ENCODE measurements around the gene TYK2. TPM values are rescaled to one million over a fixed set of nuclear protein-coding genes. Genes with fewer than 3 reads are reported as not detected.
"Not testable (repeated sequence)": the region's sequence is repeated elsewhere in the genome, so short reads cannot be mapped to it uniquely, and the experiment has no call there.

Gene TYK2
- total RNA-seq, 2 experiments from 2014 or later = 277 to 296 TPM

DNA sequence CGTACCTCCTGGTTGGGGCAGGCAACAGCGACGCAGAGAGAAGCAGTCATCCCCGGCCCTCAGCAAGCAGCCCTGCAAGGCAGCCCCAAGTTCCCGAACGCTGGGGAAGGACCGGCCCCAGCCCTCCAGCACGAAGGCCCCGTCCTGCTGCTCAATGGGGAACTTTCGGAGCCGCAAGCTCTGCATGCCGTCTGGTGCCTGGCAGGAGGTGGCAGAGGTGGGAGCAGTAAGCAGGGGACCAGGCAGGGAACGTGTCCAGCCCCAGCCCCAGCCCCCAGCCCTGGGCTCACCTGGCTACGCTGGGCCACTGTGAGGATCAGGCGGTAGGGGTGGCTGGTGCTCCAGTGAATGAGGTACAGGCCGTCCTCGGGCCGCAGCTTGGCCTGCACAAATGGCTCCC, 18.1 kb downstream of the TYK2 start:
- DNase-seq = no peak
- Mint-ChIP-seq H3K27ac (no peak overlapping the region), H3K36me3 (peaks cover 25% of the 10 kb centered on the region), H3K4me1 (peaks cover 3% of the 10 kb centered on the region), H3K9me3 (ENCODE audit: low read depth) (no peaks in the 10 kb centered on the region), H3K27me3 (no peaks in the 10 kb centered on the region), H3K4me3 (no peak overlapping the region)
- no peak for ATAC-seq
- CTCF ChIA-PET = interaction anchor here (1.6 kb wide), 1 partner anchor 26 kb away, joined by 4 read pairs; no protein-coding TSS in a partner anchor

DNA sequence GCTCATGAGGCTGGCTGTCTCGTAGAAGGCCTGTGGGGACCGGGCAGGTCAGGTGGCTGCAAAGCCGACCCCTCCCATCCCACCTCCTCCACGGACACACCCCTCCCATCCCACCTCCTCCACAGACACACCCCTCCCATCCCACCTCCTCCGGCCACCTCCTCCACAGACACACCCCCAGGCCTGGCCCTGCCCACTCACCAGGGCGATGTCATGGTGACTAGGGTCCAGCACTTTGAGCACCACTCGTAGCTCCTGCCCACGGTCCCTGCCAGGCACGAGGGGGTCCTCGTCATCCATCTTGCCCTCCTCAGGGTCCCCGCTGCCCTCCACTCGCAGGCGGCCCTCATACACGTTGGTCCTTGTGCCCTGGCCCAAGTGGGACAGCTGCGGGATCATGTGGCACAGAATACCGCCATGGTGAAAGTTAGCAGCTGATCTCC, 18.8 kb downstream of the TYK2 start:
- DNase-seq = no peak
- no peaks in the 10 kb centered on the region for H3K9me3 Mint-ChIP-seq (ENCODE audit: low read depth)
- no peak for ATAC-seq
- H3K4me1 Mint-ChIP-seq = peaks cover 3% of the 10 kb centered on the region
- no peak overlapping the region for H3K4me3 Mint-ChIP-seq
- H3K27ac Mint-ChIP-seq = no peak overlapping the region
- peaks cover 21% of the 10 kb centered on the region for H3K36me3 Mint-ChIP-seq
- H3K27me3 Mint-ChIP-seq = no peaks in the 10 kb centered on the region
- CTCF ChIA-PET = interaction anchor here (1.6 kb wide), 1 partner anchor 27 kb away, joined by 4 read pairs; no protein-coding TSS in a partner anchor

DNA sequence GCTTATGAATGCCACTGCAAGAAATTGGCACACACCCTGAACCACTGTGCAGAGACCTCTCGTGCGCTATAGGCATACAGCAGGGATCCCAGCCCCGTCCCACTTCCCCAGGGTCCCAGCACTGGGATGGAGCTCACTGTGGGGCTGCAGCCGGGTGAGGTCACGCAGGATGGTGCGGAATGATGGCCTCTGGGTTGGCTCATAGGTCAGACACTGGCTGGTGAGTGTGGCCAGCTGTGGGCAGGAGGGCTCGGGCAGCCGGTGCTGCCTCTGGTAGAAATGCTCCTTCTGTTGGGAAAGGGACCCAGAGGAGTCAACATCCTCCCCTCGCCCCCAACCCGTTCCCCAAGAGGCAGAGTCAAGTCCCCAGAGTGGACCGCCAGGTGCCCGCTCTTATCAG, 23.9 kb downstream of the TYK2 start:
- H3K27ac Mint-ChIP-seq = no peak overlapping the region
- peaks cover 35% of the 10 kb centered on the region for H3K36me3 Mint-ChIP-seq
- ATAC-seq (no peak), DNase-seq (no peak)
- H3K9me3 Mint-ChIP-seq (ENCODE audit: low read depth) = no peaks in the 10 kb centered on the region
- no peaks in the 10 kb centered on the region for H3K27me3 Mint-ChIP-seq
- H3K4me3 Mint-ChIP-seq = no peak overlapping the region
- H3K4me1 Mint-ChIP-seq = no peaks in the 10 kb centered on the region
- CTCF ChIA-PET = no interaction called here

DNA sequence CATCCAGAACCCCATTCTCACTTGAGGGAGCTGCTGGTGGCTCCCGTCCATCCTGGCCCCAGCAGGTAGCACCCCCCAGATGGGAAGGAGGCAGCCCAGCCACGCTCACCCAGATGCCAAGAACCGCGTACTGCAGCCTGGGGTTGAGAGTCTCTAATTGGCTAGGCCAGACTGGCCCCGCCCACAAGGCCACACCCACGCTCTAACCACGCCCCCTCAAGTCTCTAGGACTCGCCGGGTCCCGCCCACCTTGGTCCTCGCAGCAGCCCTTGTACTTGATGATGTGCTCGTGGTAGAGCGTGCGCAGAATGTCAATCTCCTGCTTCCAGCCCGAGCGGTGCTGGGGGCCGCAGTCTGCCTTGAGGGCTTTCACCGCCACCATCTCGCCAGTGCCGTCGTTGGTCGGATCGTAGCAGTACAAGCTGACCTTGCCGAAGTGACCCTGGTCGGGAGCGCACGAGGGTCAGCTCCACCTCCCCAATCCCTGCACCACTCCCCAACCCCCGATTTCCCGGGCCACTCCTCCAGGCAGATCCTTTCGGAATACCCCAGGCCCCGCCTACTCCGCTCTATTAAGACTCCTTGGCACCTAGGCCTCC, 26.5 kb downstream of the TYK2 start:
- H3K4me3 Mint-ChIP-seq = no peak overlapping the region
- DNase-seq = peak; percentile 54
- H3K36me3 Mint-ChIP-seq = peaks cover 28% of the 10 kb centered on the region
- no peaks in the 10 kb centered on the region for H3K27me3 Mint-ChIP-seq
- no peaks in the 10 kb centered on the region for H3K4me1 Mint-ChIP-seq
- CTCF ChIA-PET = interaction anchor here (0.5 kb wide), 1 partner anchor 208 kb away, joined by 3 read pairs; no protein-coding TSS in a partner anchor
- no peaks in the 10 kb centered on the region for H3K9me3 Mint-ChIP-seq (ENCODE audit: low read depth)
- no peak overlapping the region for H3K27ac Mint-ChIP-seq
- ATAC-seq = peak; percentile 53

DNA sequence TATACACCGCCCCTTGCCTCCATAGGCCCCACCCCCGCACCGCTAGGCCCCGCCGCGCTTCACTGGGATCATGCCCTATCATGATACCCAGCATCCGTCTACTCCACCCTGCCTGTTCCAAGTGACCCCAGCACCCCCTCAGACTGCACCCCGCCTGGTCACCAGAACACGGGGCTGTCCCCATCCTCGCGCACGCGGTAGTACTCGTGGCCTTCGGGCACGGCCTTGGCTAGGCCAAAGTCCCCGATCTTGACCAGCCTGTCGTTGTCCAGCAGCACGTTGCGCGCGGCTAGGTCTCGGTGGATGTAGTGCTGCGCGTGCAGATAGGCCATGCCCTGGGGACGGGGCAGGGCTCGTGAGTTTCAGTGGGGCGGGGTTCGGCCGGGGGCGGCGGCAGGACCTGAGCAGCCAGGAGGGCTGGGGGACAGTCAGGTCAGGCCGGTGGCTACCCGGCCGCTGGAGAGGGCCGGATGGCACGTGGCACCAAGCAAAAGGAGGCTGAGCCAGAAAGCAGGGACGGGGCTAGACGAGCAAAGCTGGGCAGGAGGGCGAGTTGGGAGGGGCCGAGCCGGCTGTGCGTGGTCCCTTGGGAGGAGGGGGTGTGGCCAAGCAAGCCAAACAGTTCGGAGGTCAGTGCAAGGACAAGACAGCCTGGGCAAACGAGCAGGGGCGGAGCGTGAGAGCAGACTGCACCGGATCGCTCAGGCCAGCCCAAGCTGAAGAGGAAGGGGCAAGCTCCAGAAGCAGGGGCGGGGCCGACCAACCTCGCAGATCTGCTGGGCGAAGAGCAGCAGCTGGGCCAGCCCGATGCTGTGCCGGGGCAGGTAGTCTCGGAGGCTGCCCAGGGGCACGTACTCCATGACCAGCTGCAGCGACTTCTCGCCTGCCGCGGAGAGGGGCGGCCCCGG, 27.4 kb downstream of the TYK2 start:
- DNase-seq (no peak), ATAC-seq (peak; percentile 33)
- no peaks in the 10 kb centered on the region for H3K27me3 Mint-ChIP-seq
- H3K27ac Mint-ChIP-seq = no peak overlapping the region
- H3K36me3 Mint-ChIP-seq = peaks cover 28% of the 10 kb centered on the region
- H3K4me1 Mint-ChIP-seq = no peaks in the 10 kb centered on the region
- CTCF ChIA-PET = interaction anchor here (0.5 kb wide), 1 partner anchor 209 kb away, joined by 3 read pairs; no protein-coding TSS in a partner anchor
- no peaks in the 10 kb centered on the region for H3K9me3 Mint-ChIP-seq (ENCODE audit: low read depth)
- no peak overlapping the region for H3K4me3 Mint-ChIP-seq

DNA sequence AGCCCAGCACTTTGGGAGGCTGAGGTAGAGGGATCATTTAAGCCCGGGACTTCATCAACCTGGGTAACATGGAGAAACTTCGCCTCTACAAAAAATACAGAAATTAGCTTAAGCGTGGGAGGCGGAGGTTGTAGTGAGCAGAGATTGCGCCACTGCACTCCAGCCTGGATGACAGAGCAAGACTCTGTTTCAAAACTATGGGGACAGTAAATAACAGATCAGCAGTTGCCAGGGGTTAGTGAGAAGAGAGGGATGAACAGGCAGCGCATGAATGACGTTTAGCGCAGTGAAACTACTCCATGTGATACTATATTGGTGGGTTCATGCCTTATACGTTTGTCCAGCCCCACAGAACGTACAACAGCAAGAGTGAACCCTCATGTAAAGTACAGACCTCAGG, 33.9 kb downstream of the TYK2 start:
- no peak overlapping the region for H3K4me3 Mint-ChIP-seq
- no peaks in the 10 kb centered on the region for H3K27me3 Mint-ChIP-seq
- CTCF ChIA-PET = no interaction called here
- peaks cover 2% of the 10 kb centered on the region for H3K36me3 Mint-ChIP-seq
- no peaks in the 10 kb centered on the region for H3K9me3 Mint-ChIP-seq (ENCODE audit: low read depth)
- no peaks in the 10 kb centered on the region for H3K4me1 Mint-ChIP-seq
- ATAC-seq = no peak
- no peak overlapping the region for H3K27ac Mint-ChIP-seq
- DNase-seq = no peak

DNA sequence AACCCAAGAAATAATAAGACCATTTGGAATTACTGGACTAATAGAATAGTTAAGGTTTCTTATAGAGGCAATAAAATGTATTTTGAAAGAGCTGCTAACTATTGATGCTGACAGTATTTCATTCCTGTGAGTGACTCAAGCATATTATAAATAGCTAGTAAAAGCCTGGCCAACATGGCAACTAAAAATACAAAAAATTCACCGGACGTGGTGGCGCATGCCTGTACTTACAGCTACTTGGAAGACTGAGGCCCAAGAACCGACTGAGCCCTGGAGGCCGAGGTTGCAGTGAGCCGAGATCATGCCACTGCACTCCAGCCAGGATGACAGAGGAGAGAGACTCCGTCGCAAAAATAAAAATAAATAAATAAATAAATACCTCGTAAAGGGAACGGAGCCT, 35.6 kb downstream of the TYK2 start:
- Mint-ChIP-seq H3K36me3 (no peaks in the 10 kb centered on the region), H3K27me3 (no peaks in the 10 kb centered on the region), H3K4me3 (no peak overlapping the region), H3K27ac (no peak overlapping the region), H3K4me1 (peaks cover 9% of the 10 kb centered on the region), H3K9me3 (ENCODE audit: low read depth) (no peaks in the 10 kb centered on the region)
- CTCF ChIA-PET = interaction anchor here (0.8 to 3.3 kb wide), 2 partner anchors 44 to 86 kb away, joined by 3 to 10 read pairs; no protein-coding TSS in a partner anchor
- ATAC-seq (no peak), DNase-seq (no peak)

DNA sequence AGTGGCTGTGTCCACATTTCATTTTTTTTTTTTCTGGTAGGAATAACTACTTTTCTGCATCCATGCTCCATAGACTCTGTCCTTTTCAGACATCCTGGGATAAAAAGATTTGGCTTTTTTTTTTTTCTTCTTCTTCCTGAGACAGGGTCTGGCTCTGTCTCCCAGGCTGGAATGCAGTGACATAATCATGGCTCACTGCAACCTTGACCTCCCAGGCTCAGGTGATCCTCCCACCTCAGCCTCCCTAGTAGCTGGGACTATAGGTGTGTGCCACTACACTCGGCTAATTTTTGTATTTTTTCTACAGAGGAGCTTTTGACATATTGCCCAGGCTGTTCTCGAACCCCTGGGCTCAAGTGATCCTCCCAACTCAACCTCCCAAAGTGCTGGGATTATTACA, 36.9 kb downstream of the TYK2 start:
- DNase-seq = no peak
- no peaks in the 10 kb centered on the region for H3K27me3 Mint-ChIP-seq
- ATAC-seq = no peak
- H3K4me3 Mint-ChIP-seq = no peak overlapping the region
- peaks cover 22% of the 10 kb centered on the region for H3K4me1 Mint-ChIP-seq
- H3K9me3 Mint-ChIP-seq (ENCODE audit: low read depth) = no peaks in the 10 kb centered on the region
- CTCF ChIA-PET = interaction anchor here (1.1 to 3.3 kb wide), 3 partner anchors 10 to 85 kb away, joined by 3 to 10 read pairs (median 6); partner anchors contain the start of gene RAVER1
- H3K36me3 Mint-ChIP-seq = peaks cover 2% of the 10 kb centered on the region
- no peak overlapping the region for H3K27ac Mint-ChIP-seq

DNA sequence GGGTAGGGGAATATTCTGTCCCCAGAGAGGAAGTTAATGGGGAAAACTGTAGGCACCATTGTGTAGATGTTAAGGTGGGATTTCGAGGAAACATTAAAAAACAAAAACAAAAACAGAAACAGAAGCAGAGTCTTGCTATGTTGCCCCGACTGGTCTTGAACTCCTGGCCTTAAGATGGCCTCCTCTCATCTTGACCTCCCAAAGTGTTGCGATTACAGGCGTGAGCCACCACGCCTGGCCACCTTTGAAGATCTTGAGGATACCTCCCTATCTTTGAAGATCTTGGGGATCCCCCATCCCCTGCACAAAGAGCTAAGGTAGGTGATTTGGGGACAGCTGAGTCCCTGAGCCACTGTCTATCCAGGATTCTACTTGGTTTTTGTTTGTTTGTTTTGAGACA, 40.4 kb downstream of the TYK2 start:
- Mint-ChIP-seq H3K27me3 (no peaks in the 10 kb centered on the region), H3K4me1 (peaks cover 35% of the 10 kb centered on the region), H3K27ac (peak overlapping the region; percentile 96), H3K9me3 (ENCODE audit: low read depth) (no peaks in the 10 kb centered on the region), H3K4me3 (peak overlapping the region; percentile 93), H3K36me3 (peaks cover 5% of the 10 kb centered on the region)
- ATAC-seq (no peak), DNase-seq (no peak)
- CTCF ChIA-PET = interaction anchor here (0.6 to 2.0 kb wide), 5 partner anchors 59 to 360 kb away, joined by 4 to 8 read pairs (median 4); no protein-coding TSS in a partner anchor

DNA sequence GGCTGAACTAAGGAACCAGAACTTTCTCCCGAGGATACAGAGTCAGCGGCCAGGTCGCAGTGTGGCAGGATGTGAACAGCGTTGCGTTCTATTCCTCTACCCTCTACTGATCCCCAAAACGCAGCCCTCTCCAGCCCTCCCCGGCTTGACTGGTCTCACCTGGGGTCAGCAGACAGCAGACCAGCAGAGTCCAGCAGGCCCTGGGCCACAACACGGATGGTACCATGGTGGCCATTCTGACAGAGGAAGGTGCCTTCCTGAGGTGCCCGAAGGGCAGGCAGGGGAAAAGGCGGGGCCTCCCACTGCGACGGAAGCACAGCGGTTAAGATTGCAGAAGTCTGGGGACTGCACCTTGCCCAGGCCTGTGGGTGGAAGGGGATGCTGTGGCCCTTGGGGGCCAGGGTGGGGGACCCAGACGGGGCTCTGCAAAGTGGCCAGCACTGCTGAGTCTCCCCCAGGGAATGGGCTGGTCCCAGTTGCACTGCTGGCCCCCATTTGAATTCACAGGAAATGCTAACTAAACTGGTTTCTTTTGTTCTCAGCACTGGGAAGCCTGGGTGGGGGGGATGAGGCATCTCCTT, 40.9 kb downstream of the TYK2 start, which contains the start of gene ICAM3:
Gene ICAM3, minus strand, starts transcription at position 245 of the 581 bp plus-strand sequence. Its CDS starts 10 bp downstream, at position 235.
- Mint-ChIP-seq H3K36me3 (peaks cover 9% of the 10 kb centered on the region), H3K4me3 (peak within 1 kb of the TSS; percentile 93), H3K27me3 (no peaks in the 10 kb centered on the region), H3K27ac (peak within 1 kb of the TSS; percentile 96), H3K4me1 (peaks cover 39% of the 10 kb centered on the region), H3K9me3 (ENCODE audit: low read depth) (no peaks in the 10 kb centered on the region)
- ATAC-seq = peak; percentile 94
- peak; percentile 88 for DNase-seq
- CTCF ChIA-PET = interaction anchor here (0.6 to 2.0 kb wide), 2 partner anchors 81 to 116 kb away, joined by 4 to 8 read pairs; no protein-coding TSS in a partner anchor

DNA sequence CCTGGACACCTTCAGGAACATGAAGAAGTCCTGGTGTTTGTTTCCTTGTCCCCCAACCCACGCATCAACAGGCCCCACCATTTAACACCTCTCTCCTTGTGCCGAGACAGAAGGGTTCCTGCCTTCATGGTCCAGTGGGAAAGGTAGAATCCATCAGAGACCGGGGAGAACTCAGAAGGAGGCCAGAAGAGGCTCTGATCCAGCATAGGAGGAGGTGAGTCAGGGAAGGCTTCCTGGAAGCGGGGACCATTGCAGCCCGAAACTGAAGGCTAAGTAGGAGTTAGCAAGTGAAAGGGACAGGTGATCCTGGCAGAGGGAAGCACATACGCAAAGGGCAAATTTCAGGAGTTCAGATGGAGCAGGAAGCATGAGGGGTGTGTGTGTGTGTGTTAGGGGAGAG, 41.4 kb downstream of the TYK2 start:
- no peak for ATAC-seq
- H3K27ac Mint-ChIP-seq = peak overlapping the region; percentile 96
- peak overlapping the region; percentile 93 for H3K4me3 Mint-ChIP-seq

DNA sequence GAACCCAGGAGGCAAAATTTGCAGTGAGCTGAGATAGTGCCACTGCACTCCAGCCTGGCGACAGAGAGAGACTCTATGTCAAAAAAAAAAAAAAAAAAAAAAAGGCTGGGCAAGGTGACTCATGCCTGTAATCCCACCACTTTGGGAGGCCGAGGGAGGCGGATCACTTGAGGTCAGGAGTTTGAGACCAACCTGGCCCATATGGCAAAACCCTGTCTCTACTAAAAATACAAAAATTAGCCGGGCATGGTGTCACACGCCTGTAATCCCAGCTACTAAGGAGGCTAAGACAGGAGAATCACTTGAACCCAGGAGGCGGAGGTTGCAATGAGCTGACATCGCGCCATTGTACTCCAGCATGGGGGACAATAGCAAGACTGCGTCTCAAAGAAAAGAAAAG, 43.6 kb downstream of the TYK2 start:
- ATAC-seq; H3K27ac Mint-ChIP-seq; H3K27me3 Mint-ChIP-seq; H3K9me3 Mint-ChIP-seq (ENCODE audit: low read depth); H3K4me3 Mint-ChIP-seq; DNase-seq: not testable (repeated sequence)
- Mint-ChIP-seq H3K4me1 (peaks cover 60% of the 10 kb centered on the region), H3K36me3 (peaks cover 25% of the 10 kb centered on the region)
- CTCF ChIA-PET = interaction anchor here (1.0 to 1.3 kb wide), 2 partner anchors 67 to 78 kb away, joined by 4 read pairs; no protein-coding TSS in a partner anchor

More for the DNA sequence above, 41.4 kb downstream of the TYK2 start:
- CTCF ChIA-PET = no interaction called here
- DNase-seq = no peak
- no peaks in the 10 kb centered on the region for H3K27me3 Mint-ChIP-seq
- peaks cover 44% of the 10 kb centered on the region for H3K4me1 Mint-ChIP-seq
- peaks cover 13% of the 10 kb centered on the region for H3K36me3 Mint-ChIP-seq
- H3K9me3 Mint-ChIP-seq (ENCODE audit: low read depth) = no peaks in the 10 kb centered on the region

Measured in activated CD8-positive, alpha-beta memory T cell treated with anti-CD3 and anti-CD28 coated beads, Interleukin-2, amount 10 ng/mL, durations not matched to agents 7 days and 5 days (primary cell).